EH (cell line): Measurements from ENCODE around the gene ATOH7.
A peak's percentile ranks its signal among the peaks of the same experiment; 100 is the strongest.
"Not testable (repeated sequence)": the region's sequence is repeated elsewhere in the genome, so short reads cannot be mapped to it uniquely, and the experiment has no call there.

Experiments
- DNase-seq: peaks from one replicate; pipeline ENCODE4 v3.0.0-alpha.2; 2015; ENCODE audit warnings: low read depth

Gene ATOH7

DNA sequence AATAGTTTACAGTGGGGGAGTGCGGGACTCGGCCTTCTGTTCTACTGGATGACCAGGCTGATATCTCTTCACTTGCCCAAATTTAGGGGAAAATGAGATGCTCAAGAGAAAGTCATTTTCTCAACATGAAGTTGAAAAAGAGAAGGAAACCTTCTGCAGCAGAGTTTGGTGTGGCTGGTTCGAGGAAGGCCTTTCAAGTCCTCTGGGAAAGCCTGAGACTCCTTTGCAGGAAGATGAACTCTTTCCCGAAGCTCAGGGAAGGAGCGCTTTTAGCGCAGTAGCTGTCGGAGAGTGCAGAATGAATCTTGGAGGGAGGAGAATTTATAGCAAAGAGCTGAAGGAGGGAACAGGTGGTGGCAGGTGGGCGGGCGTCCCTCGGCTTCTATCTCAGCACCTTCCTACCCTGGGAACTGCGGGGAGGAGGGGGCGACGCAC, at the start of gene ATOH7:
Gene ATOH7 (minus strand): TSS at position 297 of the 435 bp plus-strand sequence. CDS start 436 bp downstream, outside the sequence.
- DNase-seq = no peak

DNA sequence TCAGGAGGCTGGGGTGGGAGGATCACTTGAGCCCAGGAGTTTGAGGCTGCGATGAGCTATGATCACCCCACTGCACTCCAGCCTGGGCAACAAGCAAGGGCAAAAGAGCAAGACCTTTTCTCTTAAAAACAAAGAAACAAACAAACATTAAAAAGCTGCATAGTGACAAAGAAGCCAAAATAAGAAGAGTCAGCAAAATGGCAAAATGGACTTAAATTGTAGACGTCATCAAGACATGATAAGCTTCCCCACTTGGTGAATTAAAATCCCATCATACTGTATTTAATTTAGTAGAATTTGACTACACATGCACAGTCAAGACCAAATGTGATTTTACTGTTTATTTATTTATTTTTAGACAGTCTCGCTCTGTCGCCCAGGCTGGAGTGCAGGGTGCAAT, 48.8 kb upstream of the ATOH7 start:
- no peak for DNase-seq

DNA sequence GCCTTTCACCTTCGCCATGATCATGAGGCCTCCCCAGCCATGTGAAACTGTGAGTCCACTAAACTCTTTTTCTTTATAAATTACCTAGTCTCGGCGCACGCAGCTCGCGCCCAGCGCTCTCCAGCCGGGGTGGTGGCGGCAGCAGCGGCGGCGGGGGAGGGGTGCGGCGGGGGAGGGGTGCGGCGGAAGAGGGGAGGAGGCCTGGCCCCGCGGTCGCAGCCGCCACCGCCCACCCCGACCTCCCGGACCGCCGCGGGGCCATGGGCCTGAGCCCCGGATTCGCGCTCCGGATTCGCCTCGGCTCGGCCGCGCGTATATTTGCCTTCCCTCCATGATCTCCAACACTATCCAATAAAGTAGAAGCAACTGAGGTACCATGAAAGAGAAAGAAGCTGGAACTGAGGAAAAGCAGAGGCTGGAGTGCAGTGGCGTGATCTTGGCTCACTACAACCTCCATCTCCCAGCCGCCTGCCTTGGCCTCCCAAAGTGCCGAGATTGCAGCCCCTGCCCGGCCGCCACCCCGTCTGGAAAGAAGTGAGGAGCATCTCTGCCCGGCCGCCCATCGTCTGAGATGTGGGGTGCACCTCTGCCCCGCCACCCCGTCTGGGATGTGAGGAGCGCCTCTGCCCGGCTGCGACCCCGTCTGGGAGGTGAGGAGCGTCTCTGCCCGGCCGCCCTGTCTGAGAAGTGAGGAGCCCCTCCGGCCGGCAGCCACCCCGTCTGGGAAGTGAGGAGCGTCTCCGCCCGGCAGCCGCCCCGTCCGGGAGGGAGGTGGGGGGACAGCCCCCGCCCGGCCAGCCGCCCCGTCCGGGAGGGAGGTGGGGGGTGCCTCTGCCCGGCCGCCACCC, 47.2 kb upstream of the ATOH7 start:
- not testable (repeated sequence) for DNase-seq

DNA sequence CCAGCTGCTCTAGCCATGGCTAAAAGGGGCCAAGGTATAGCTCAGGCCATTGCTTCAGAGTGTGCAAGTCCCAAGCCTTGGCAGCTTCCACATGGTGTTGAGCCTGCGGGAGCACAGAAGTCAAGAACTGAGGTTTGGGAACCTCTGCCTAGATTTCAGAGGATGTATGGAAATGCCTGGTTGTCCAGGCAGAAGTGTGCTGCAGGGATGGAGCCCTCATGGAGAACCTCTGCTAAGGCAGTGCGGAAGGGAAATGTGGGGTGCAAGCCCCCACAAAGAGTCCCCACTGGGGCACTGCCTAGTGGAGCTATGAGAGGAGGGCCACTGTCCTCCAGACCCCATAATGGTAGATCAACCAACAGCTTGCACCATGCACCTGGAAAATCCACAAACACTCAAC, 45.9 kb upstream of the ATOH7 start:
- DNase-seq = not testable (repeated sequence)

DNA sequence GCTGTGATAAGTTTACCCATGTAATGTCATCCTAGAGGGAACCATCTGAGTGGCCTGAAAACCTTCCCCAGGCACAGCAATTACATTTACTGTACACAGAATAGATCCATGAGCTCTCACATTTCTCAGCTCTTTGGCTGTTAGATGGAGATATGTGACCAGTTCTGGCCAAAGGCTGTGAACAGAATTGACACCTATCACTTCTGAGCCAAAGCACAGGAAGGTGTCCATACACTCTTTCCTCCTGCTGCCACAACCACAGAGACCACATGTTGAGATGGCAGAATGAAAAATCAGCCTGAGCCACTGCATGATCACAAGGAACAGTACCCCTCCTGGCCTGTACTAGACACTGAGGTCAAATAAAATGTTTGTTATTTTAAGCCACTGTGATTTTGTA, 44.3 kb upstream of the ATOH7 start:
- no peak for DNase-seq

DNA sequence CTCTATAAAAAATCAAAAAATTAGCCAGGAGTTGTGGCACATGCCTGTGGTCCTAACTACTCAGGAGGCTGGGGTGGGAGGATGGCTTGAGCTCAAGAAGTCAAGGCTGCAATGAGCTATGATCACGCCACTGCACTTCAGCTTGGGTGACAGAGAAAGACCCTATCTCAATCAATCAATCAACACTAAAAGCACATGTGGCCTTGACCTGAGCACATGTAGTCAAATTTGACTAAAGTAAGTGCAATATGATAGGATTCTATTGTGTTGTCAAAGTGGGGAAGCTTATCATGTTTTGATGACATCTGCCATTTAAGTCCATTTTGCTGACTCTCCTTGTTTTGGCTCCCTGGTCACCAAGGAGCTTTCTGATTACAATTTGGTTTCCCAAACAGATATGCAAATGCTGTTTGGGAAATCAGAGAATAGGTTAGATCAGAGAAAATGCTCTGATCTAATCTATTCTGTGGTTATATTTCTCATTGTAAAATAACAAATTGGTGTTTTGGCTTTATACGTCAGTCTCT, 43.8 kb upstream of the ATOH7 start:
- DNase-seq = no peak

DNA sequence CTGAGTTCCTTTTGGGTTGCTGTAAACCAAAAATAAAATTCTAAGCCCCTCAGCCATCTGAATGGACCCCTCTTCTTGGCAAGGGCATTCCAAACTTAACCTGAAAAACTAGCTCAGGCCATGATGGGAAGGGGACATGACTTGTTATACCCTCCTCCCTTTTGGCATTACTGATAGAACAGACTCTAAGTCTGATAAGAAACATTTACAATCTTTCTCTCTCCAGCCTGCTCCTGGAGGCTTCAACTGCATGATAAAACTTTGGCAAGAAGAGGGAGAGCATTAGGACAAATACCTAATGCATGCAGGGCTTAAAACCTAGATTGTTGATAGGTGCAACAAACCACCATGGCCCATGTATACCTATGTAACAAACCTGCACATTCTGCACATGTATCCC, 40.9 kb upstream of the ATOH7 start:
- no peak for DNase-seq

DNA sequence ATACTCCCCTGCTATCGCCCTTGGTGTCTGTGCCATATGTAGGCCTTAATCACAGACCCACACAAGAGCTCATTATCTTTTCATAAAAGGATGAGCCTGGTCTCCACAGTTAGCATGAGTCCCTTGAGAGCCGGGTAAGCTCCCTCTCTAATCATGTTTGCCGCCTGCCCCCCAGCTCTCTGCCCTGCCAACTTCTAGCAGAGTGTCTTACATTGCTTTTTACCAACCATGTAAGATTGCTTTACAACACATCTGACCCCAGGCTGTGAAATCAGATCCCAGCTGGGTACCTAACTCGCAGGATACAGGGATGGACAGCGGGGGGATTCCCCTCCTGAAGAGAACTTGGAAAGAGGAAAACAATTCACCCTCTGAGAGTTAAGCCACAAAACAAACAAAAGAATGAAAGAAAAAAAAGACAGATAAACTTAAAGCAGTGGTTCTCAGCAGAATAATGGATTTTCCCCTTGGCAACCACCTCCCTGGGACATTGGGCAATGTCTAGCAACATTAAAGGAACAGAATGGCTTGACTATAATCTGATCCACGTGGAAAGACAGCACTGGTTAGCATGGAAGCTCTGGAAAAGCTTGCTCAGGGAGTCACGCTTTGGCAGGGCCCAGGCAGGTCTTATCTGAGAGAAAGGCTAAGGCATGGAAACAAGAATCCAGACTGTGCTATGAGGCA, 39.4 kb upstream of the ATOH7 start:
- peak; percentile 9 for DNase-seq

DNA sequence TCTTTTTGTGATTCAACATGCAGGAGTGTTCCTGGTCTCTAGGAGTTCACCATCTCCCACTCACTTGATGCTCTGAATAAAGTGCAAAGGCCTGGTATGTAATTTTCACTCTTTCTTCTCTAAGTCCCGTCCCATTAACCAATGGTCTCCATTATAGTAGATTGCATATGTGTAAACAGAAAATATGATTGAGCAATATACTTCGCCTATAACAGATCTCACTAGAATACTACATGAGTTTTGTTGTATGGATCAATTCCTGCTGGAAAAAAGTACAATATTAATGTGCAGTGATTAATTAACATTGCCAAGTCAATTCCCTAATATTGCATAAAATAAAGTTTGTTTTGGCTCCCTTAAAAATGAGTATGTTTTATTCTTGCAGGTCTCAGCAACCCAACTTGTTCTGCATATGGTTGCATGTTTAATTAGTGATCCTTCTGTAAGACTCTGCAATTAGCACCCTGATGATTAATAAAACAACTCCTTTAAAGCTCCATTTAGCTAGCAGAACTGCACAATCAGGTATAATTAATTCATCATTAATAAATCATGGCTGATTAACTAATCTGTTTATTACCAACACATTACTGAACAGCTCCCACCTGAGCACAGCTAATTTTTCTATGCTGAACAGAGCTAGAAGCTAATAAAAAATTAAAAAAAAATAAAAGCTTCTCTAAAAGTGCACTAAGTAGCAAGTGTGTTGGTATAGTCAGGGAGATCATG, 37.8 kb upstream of the ATOH7 start:
- DNase-seq = no peak

DNA sequence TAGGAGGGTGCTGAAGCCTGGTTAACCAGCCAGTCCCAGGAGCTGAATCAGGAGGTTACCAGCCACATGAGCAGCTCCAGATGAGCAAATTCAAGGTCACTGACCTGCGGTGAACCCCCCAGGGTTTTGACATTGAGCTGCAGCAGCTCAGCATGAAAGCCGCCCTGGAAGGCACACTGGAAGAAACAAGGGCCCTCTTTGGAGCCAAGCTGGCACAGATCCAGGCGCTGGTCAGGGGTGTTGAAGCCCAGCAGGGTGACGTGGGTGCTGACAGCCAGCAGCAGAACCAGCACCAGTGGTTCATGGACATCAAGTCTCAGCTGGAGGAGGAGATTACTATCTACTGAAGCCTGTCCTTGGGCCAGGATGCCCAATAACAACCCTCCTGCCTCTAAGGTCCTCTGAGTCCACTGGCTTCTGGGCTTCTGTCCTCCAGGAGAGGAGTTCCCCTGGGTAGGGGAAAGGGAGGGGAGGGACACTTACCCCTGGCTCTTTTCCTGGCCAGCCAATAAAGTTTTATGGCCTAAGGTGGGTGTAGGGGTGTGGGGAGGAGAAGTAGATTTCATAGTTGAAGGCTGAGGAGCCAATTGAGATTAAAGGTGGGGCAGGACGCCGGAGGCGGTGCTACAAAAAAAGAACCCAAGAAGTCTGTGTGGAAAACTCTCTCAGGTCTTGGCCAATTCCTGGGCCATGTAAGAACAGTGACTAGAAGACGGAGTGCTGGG, 29.4 kb upstream of the ATOH7 start:
- peak; percentile 12 for DNase-seq

DNA sequence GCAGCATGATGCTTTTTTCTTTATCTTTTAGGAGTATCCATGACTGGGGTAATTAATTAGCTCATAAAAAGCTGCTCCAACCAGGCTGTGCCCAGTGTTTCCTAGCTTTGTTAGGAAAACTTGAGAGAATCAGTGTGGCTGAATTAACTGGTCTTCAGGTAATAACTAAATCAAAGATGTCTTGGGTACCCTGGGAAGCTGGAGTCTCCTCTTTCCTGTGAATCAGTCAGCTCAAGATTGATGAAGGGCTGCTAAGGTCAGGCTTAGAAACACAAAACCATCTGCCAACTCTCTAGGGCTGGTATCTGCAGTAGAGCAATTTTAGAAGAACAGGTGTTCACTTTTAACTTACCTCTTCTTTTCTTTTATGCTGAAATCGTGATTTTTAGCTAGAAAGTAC, 21.4 kb upstream of the ATOH7 start:
- DNase-seq = no peak

DNA sequence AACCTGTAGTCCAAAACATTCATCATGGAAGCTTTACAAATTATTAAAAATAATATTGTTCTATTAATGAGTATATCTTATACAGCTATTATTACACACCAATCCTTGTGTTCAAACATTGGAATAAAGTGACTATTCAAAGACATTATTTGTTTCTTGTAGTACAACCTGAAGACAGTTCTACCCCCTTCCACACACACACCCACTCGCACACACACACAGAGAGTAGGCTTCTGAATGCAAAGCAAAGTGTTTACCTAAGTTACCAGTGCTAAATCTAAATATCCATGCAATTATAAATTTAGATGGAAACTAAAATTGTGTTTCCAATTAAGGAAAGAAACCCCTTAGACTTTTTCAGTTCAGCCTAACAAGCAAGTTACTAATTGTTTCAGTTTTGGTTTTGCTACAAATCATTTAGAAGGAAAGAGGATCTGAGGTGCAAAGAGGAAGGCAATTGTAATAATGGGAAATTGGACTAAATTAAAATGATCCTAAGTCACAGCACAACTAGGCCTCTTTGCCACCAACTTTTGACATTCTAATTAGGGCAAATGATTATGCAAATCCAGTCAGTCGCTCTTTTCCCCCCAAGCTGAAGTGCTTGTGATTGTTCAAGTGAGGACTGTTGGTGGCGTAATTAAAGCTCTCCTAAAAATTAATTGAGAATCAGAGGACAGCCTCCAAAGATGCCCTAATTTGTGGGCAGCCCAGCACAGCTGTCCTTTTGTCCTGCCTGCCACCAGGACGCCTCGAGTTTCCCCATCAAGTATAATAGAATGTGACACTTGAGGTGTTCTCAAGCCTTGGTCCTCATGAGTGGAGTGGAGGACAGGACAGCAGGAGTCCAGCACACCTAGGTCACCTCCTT, 19.9 kb upstream of the ATOH7 start:
- no peak for DNase-seq

DNA sequence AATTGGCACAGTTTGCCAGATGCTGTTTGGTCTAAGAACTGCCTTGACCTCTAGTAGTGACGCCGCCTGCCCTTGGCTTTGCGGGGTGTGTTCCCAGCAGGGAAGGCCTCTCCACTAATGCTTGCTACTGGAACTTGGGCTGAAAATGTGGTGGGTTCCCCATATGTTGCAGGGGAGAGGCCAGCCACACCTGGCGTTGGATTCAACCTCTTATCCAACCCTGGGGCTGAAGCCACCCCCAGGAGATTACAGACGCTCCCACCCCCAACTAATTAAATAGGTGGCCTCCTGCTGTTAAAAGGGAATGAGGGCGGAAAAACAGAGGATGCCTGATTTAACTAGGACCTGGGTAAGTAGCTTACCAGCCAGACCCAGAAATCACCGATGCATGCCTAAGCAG, 19.2 kb upstream of the ATOH7 start:
- no peak for DNase-seq

DNA sequence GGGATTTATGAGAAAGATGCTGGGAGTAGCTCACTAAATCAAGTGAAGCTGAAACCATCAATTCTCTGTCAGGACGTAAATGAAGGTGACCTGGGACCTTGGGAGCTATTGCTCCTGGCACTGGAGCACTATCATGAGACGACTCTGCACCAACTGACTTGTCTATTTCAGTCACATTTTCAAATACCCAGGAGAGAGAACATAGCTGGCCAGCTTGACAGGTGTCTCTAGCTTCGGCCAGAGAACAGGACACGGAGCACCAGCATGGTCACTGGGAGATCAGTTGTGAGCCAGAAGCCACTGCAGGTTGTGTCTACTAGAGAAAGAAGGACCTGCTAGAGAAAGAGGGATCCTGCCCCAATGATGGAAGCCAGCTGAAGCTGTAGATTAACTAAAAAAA, 17.4 kb upstream of the ATOH7 start:
- no peak for DNase-seq

DNA sequence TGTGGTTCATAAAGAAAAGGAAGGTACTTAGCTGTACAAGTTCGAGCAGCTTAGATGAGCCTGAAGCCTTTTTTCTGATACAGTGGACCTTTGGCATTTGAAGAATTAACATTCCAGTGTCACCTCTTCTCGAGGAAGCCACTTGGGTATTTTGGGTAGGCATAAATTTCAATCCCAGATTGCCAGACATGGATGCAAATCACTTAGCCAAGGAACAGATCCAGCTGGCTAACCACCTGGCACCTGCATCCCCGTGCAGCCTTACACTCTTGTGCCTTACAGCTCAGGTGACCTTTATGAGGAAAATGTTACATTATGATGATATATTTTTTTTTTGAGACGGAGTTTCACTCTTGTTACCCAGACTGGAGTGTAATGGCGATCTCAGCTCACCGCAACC, 16.0 kb upstream of the ATOH7 start:
- no peak for DNase-seq

DNA sequence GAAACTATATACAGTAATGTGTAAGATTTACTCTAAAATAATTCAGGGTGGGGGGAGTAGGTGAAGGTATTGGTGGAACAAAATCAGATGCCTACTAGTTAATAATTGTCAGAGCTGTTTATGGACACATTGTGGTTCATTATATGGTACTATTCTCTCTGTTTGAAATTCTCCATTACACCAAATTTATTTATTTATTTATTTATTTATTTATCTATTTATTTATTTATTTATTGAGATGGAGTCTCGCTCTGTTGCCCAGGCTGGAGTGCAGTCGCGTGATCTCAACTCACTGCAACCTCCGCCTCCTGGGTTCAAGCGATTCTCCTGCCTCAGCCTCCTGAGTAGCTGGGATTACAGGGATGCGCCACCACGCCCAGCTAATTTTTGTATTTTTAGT, 14.5 kb upstream of the ATOH7 start:
- not testable (repeated sequence) for DNase-seq

DNA sequence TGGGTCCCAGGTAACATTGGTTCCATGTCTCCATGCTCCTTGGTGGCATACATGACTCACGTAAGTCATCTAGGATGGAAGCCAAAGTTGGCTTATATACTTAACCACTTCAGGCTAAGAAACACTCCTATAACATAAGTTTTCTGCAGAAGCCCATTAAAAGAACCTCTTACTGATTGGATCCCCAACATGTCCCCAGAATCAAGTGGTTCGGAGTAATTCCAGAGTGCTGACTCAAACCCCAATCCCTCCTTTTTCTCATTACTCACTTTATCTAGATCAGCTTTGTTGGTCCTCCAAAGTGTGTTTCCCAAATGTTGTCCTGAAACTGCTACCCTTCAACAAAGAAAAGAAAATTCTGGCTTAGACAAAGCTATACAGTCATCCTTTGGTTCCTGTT, 10.1 kb upstream of the ATOH7 start:
- peak; percentile 8 for DNase-seq

DNA sequence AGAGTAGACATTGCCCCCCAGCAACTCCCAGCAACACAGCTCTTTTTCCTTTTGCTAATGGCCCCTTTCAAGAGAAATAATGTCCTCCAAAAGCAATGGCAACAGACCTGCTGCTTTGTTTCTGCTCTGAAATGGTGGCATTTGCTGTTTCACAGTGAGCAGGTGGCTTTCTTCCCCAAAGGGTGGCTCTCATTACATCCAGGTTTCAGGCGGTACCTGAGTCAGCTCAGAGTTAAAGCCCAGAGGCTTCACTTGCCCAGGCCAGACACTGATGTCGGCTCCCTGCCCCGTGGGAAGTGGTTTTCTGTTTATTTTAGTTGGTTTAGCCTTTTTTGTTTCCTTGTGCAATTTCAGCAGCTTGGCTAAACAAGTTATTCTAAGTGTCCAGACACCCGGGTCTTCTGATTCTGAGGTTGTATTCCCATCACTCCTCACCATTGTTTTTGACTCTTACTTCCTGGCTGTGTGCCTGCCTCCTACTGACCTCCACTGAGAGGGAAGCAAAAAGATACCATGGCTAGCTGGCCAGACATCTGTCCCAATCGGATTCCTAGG, 7.8 kb upstream of the ATOH7 start:
- peak; percentile 13 for DNase-seq

DNA sequence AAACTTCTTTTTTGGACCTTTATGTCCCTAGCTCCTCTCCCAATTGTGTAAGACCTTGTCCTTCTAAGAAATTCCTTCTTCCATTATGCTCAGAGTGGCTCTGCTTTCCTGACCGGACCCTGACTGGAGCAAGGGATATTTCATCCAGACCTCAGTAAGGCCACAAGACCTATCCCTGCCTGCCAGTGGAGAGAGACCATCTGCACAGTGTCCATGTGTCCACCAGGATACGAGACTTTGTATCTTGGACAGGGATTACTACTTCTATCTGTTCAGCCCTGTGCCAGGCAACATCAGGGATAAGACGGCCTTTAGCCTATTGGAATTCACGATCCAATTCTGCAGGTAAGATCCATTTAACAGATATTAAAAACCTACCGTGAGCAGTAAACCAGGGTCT, 7.2 kb upstream of the ATOH7 start:
- no peak for DNase-seq

DNA sequence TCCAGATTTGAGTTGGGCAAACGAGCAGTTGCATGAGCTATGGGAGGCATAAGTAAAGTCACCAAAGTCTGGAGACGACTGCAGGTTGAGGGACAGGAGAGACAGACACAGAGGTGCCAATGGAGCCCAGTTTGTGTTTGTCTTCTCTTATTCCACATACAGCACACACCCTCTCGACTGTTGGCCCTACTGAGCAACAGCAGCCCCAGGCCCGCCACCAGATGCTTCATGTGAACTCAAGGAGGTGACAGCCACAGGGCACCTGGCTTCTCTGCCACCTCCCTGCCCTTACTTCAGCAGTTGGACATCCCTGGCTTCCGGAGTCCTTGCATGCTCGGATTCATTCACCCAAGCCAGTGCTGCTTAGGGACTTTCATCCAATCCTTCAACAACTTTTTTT, 6.5 kb upstream of the ATOH7 start:
- no peak for DNase-seq

DNA sequence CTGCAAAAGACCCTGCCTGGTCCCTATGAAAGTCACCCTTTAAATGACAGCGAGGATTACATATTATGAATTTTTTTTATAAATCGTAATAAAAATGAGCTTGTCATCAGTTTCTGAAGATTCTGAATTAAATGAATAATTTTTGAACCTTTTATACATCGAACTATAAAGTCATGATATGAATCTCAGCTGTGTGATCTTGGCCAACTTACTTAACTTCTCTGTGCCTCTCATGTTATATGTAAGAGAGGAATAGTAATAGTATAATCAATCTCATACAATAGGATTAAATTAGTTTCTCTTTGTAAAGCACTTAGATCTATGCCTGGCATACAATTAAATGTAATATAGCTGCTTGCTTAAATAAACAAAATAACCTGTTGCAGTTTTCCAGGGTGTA, 5.3 kb upstream of the ATOH7 start:
- no peak for DNase-seq
